Liver (tissue), 3 donors: ENCODE results near the gene STOX1.

Experiments
- ATF3 ChIP-seq: IDR thresholded peaks from 2 replicates; pipeline ENCODE4 v1.6.1; 2016; ENCODE audit warnings: antibody characterized with exemption
- FOXA1 ChIP-seq: IDR thresholded peaks from 2 replicates; pipeline ENCODE4 v1.6.1; 2016; ENCODE audit warnings: antibody characterized with exemption
- GABPA ChIP-seq, 2 donors: IDR thresholded peaks in 1 of 2; conservative IDR thresholded peaks in 1 of 2; 2 replicates each; pipeline ENCODE4 v1.6.1; 2016; ENCODE audit warnings: antibody characterized with exemption in 2 of 2, mild to moderate bottlenecking in 1 of 2, moderate library complexity in 1 of 2
- HNF4A ChIP-seq, 2 donors: conservative IDR thresholded peaks; 2 replicates each; pipeline ENCODE4 v1.6.1; 2016; ENCODE audit warnings: antibody characterized with exemption in 2 of 2, mild to moderate bottlenecking in 2 of 2
- JUND ChIP-seq, 2 donors: IDR thresholded peaks; 2 replicates each; pipeline ENCODE4 v1.6.1; 2016; ENCODE audit warnings: antibody characterized with exemption in 2 of 2
- MAX ChIP-seq: IDR thresholded peaks from 2 replicates; pipeline ENCODE4 v1.6.1; 2016; ENCODE audit warnings: antibody characterized with exemption
- RAD21 ChIP-seq, 2 donors: IDR thresholded peaks; 2 replicates each; pipeline ENCODE4 v1.6.1; 2016; ENCODE audit warnings: antibody characterized with exemption in 2 of 2, mild to moderate bottlenecking in 2 of 2
- SP1 ChIP-seq: IDR thresholded peaks from 2 replicates; pipeline ENCODE4 v1.6.1; 2018; ENCODE audit warnings: antibody characterized with exemption, mild to moderate bottlenecking
- TAF1 ChIP-seq: conservative IDR thresholded peaks from 2 replicates; pipeline ENCODE4 v1.6.1; 2016; ENCODE audit warnings: antibody characterized with exemption, mild to moderate bottlenecking
- YY1 ChIP-seq: IDR thresholded peaks from 2 replicates; pipeline ENCODE4 v1.6.1; 2016; ENCODE audit warnings: antibody characterized with exemption, mild to moderate bottlenecking
- TF ChIP-seq, protein P1 (sequence below): fragments of 150-350 bp; IDR thresholded peaks from 2 replicates; pipeline ENCODE4 v1.5.1; 2017; ENCODE audit warnings: improper control_type of control experiment, low read depth, low read length; ENCODE audit not compliant: missing input control
- TF ChIP-seq, protein P2 (sequence below): IDR thresholded peaks from 2 replicates; pipeline ENCODE4 v1.6.1; 2016; ENCODE audit warnings: antibody characterized with exemption
- TF ChIP-seq, protein P3 (sequence below): IDR thresholded peaks from 2 replicates; pipeline ENCODE4 v1.6.1; 2016; ENCODE audit warnings: antibody characterized with exemption, mild to moderate bottlenecking
- donor health status: healthy.
- donor health status: healthy.

DNA sequence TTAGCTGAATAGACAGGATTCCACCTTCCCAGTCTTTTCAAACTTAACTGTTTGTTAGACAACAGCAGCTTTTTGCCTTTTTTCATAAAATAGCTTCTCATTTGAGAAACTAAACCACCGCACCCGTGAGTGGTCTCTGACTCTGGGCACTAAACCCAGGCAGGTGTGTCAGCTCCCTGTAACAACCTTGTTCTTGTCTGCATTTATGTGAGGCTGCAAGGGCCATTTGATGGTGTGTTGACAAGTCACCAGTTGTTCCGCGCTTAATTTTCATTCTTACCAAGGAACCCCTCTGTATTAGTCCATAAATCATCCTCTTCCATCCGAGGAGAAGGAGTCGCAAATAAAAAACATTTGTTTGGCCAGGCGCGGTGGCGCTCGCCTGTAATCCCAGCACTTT is 1.5 kb downstream of the STOX1 start:
- no peak for TF ChIP-seq GABPA (IDR thresholded peaks at IDR 0.05 in 1 of 2, conservative IDR thresholded peaks at IDR 0.05 in 1 of 2)
- TF ChIP-seq, protein P1, sequence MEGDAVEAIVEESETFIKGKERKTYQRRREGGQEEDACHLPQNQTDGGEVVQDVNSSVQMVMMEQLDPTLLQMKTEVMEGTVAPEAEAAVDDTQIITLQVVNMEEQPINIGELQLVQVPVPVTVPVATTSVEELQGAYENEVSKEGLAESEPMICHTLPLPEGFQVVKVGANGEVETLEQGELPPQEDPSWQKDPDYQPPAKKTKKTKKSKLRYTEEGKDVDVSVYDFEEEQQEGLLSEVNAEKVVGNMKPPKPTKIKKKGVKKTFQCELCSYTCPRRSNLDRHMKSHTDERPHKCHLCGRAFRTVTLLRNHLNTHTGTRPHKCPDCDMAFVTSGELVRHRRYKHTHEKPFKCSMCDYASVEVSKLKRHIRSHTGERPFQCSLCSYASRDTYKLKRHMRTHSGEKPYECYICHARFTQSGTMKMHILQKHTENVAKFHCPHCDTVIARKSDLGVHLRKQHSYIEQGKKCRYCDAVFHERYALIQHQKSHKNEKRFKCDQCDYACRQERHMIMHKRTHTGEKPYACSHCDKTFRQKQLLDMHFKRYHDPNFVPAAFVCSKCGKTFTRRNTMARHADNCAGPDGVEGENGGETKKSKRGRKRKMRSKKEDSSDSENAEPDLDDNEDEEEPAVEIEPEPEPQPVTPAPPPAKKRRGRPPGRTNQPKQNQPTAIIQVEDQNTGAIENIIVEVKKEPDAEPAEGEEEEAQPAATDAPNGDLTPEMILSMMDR: no peak
- TF ChIP-seq TAF1: no peak
- TF ChIP-seq, protein P2, sequence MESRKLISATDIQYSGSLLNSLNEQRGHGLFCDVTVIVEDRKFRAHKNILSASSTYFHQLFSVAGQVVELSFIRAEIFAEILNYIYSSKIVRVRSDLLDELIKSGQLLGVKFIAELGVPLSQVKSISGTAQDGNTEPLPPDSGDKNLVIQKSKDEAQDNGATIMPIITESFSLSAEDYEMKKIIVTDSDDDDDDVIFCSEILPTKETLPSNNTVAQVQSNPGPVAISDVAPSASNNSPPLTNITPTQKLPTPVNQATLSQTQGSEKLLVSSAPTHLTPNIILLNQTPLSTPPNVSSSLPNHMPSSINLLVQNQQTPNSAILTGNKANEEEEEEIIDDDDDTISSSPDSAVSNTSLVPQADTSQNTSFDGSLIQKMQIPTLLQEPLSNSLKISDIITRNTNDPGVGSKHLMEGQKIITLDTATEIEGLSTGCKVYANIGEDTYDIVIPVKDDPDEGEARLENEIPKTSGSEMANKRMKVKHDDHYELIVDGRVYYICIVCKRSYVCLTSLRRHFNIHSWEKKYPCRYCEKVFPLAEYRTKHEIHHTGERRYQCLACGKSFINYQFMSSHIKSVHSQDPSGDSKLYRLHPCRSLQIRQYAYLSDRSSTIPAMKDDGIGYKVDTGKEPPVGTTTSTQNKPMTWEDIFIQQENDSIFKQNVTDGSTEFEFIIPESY: no peak
- no peak for TF ChIP-seq JUND (IDR thresholded peaks at IDR 0.05)
- TF ChIP-seq RAD21 (IDR thresholded peaks at IDR 0.05): no peak
- TF ChIP-seq SP1: no peak
- no peak for TF ChIP-seq HNF4A (conservative IDR thresholded peaks at IDR 0.05)
- TF ChIP-seq FOXA1: no peak
- no peak for TF ChIP-seq ATF3
- TF ChIP-seq, protein P3, sequence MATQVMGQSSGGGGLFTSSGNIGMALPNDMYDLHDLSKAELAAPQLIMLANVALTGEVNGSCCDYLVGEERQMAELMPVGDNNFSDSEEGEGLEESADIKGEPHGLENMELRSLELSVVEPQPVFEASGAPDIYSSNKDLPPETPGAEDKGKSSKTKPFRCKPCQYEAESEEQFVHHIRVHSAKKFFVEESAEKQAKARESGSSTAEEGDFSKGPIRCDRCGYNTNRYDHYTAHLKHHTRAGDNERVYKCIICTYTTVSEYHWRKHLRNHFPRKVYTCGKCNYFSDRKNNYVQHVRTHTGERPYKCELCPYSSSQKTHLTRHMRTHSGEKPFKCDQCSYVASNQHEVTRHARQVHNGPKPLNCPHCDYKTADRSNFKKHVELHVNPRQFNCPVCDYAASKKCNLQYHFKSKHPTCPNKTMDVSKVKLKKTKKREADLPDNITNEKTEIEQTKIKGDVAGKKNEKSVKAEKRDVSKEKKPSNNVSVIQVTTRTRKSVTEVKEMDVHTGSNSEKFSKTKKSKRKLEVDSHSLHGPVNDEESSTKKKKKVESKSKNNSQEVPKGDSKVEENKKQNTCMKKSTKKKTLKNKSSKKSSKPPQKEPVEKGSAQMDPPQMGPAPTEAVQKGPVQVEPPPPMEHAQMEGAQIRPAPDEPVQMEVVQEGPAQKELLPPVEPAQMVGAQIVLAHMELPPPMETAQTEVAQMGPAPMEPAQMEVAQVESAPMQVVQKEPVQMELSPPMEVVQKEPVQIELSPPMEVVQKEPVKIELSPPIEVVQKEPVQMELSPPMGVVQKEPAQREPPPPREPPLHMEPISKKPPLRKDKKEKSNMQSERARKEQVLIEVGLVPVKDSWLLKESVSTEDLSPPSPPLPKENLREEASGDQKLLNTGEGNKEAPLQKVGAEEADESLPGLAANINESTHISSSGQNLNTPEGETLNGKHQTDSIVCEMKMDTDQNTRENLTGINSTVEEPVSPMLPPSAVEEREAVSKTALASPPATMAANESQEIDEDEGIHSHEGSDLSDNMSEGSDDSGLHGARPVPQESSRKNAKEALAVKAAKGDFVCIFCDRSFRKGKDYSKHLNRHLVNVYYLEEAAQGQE: no peak
- no peak for TF ChIP-seq MAX
- TF ChIP-seq YY1: no peak
